Upper lobe of left lung (tissue), 4 donors: ENCODE data around the gene LYPD1.

ENCODE experiments used
- CTCF ChIP-seq, 6 experiments: fragments of 450-650 bp in 4 of 6; fragments of 200-600 bp in 2 of 6; sonication (generic) in 2 of 6; IDR thresholded peaks; one replicate each; pipeline ENCODE4 v1.5.1; 2016 to 2019; ENCODE audit warnings: antibody characterized with exemption in 6 of 6
- EP300 ChIP-seq, 4 donors: sonication (generic); formaldehyde crosslinking; IDR thresholded peaks; one replicate each; pipeline ENCODE4 v1.5.1; 2017; ENCODE audit warnings: antibody characterized with exemption in 4 of 4, control low read depth in 2 of 4

- TF ChIP-seq CTCF (IDR thresholded peaks at IDR 0.05): no peak
- no peak for TF ChIP-seq EP300 (IDR thresholded peaks at IDR 0.05)
Measured at GRCh38 chr2:132611719-132612118, 58.3 kb downstream of the LYPD1 start.
